ENCODE measurements around the gene VN1R5. TPM values are rescaled to one million over a fixed set of nuclear protein-coding genes. Genes with fewer than 3 reads are reported as not detected.

Gene VN1R5
- total and polyA plus RNA-seq, 2 of the 4 experiments (the other 2 are of a cell fraction) = not detected

DNA sequence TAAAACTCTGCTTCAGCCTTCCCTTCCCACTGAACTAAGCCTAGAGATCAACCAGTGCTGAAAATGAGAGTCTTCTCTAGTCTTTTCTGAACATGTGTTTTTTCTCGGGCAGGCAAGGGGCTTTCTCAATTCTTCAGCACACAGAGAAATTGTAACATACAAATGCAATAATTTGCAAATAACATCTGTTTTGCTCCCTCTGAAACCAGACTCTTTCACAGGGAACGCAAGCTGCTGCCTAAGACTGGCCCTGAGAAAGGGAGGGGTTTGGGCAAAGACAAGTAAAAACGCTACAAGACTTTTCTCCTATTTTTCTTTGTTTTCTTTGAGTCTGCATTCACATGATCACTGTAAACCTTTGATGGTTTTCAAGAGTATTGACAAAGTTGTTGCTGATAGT, 39.6 kb upstream of the VN1R5 start (continued):
- TF ChIP-seq, protein P1, sequence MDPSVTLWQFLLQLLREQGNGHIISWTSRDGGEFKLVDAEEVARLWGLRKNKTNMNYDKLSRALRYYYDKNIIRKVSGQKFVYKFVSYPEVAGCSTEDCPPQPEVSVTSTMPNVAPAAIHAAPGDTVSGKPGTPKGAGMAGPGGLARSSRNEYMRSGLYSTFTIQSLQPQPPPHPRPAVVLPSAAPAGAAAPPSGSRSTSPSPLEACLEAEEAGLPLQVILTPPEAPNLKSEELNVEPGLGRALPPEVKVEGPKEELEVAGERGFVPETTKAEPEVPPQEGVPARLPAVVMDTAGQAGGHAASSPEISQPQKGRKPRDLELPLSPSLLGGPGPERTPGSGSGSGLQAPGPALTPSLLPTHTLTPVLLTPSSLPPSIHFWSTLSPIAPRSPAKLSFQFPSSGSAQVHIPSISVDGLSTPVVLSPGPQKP (IDR thresholded peaks at IDR 0.05; ENCODE audit: borderline replicate concordance, low read depth, low read length) = no peak

DNA sequence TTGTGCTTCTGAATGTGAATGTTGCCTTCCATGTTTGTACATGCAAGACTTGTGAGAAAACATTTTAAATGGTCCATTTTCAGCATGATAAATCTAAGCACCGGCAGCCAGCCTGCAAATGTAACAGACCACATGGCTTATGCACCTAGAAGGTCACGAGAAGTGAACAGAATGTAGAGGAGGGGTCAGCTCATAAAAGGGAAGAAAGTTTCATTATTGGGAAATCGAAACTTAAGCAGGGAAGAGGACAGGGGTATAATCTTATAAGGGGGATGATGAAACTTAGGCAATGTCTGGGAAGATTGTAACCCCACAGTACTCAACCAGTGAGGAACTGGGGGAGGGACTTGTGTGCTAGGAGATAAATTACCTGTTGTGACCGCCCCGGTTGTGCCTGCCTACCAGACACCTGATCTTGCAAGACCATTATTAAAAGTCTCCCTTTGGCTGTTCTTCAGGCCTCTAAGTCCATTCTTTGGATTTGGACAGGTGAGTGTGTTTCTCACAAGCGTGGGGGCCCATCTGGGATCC, 37.7 kb upstream of the VN1R5 start:
- intact Hi-C loops (cut with micrococcal nuclease) = no loop called here
- no TSS peak for BruUV-seq (replicated peaks)

More for the DNA sequence above, 37.7 kb upstream of the VN1R5 start:
- ChIA-PET POLR2A (ENCODE audit: unreplicated experiment) (no interaction called here), CTCF (no interaction called here)
- in situ Hi-C loops (cut with MboI; ENCODE audit: low sequenced_read_pairs) (no loop called here), dilution Hi-C loops (cut with HindIII; ENCODE audit: low sequenced_read_pairs, unreplicated experiment) (no loop called here)
- Histone ChIP-seq H3K79me1 (ENCODE audit: low read depth in 1 of 2, low read length in 2 of 2) (no peaks in the 10 kb centered on the region), H3K9ac (ENCODE audit: low read depth, low read length) (no peak overlapping the region), H4K20me1 (ENCODE audit: insufficient read depth, low read length) (no peaks in the 10 kb centered on the region), H3K9me3 (ENCODE audit: control insufficient read depth, insufficient read depth, low read length) (no peaks in the 10 kb centered on the region), H3K27me3 (ENCODE audit: control insufficient read depth, insufficient read depth, low read length) (no peaks in the 10 kb centered on the region), H4K8ac (ENCODE audit: low read depth in 2 of 2, low read length in 2 of 2) (no peak overlapping the region), H3K4me3 (ENCODE audit: insufficient read depth, low read depth, low read length) (no peak overlapping the region), H3K14ac (replicated peaks; ENCODE audit: low read depth, low read length) (no peak overlapping the region), H2BK20ac (ENCODE audit: low read depth, low read length) (no peak overlapping the region), H3K4me2 (ENCODE audit: low read depth, low read length) (no peak overlapping the region), H2BK15ac (ENCODE audit: low read depth, low read length) (no peak overlapping the region), H2AK5ac (ENCODE audit: low read depth, low read length) (no peak overlapping the region), H4K91ac (ENCODE audit: insufficient read depth, low read depth, low read length) (no peak overlapping the region), H2AFZ (replicated peaks; ENCODE audit: low read length, poor library complexity) (no peak overlapping the region), H3K9me1 (ENCODE audit: insufficient read depth, low read length) (no peaks in the 10 kb centered on the region), H3K18ac (ENCODE audit: low read depth, low read length) (no peak overlapping the region), H3K36me3 (ENCODE audit: control insufficient read depth, insufficient read depth, low read length) (no peaks in the 10 kb centered on the region), H3K23ac (ENCODE audit: low read depth, low read length) (no peak overlapping the region), H3K56ac (ENCODE audit: extremely low read depth, insufficient read depth, low read length) (no peak overlapping the region), H2AK9ac (replicated peaks; ENCODE audit: low read depth, low read length, poor library complexity) (no peak overlapping the region), H3K4me1 (ENCODE audit: control insufficient read depth, insufficient read depth, low read length) (no peaks in the 10 kb centered on the region), H3K27ac (ENCODE audit: insufficient read depth, low read length) (no peak overlapping the region), H3K4ac (ENCODE audit: low read depth, low read length) (no peak overlapping the region), H2BK5ac (ENCODE audit: low read depth, low read length, poor library complexity, severe bottlenecking) (no peak overlapping the region), H2BK120ac (ENCODE audit: low read depth, low read length) (no peak overlapping the region), H4K5ac (ENCODE audit: low read depth, low read length) (no peak overlapping the region)
- WGBS, 2 experiments (ENCODE audit: extremely low coverage in 2 of 2, insufficient read length in 1 of 2) = no CpG with 5 or more reads among the region's 6 CpGs
- TF ChIP-seq FOS (IDR thresholded peaks at IDR 0.05; ENCODE audit: low read depth, low read length) (no peak), RCOR1 (IDR thresholded peaks at IDR 0.05; ENCODE audit: insufficient replicate concordance, low read length) (no peak), BHLHE40 (IDR thresholded peaks at IDR 0.05; ENCODE audit: low read depth, low read length) (no peak)
- TF ChIP-seq, protein P2, sequence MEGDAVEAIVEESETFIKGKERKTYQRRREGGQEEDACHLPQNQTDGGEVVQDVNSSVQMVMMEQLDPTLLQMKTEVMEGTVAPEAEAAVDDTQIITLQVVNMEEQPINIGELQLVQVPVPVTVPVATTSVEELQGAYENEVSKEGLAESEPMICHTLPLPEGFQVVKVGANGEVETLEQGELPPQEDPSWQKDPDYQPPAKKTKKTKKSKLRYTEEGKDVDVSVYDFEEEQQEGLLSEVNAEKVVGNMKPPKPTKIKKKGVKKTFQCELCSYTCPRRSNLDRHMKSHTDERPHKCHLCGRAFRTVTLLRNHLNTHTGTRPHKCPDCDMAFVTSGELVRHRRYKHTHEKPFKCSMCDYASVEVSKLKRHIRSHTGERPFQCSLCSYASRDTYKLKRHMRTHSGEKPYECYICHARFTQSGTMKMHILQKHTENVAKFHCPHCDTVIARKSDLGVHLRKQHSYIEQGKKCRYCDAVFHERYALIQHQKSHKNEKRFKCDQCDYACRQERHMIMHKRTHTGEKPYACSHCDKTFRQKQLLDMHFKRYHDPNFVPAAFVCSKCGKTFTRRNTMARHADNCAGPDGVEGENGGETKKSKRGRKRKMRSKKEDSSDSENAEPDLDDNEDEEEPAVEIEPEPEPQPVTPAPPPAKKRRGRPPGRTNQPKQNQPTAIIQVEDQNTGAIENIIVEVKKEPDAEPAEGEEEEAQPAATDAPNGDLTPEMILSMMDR (conservative IDR thresholded peaks at IDR 0.05; ENCODE audit: low read depth, low read length) = no peak
- no peak for DNase-seq
- ATAC-seq (ENCODE audit: low read depth) = no peak
